H7 (cell line): ENCODE measurements around the gene GREB1. TPM values are rescaled to one million over a fixed set of nuclear protein-coding genes. Genes with fewer than 3 reads are reported as not detected.

Experiments
- DNase-seq: peaks from one replicate; pipeline ENCODE4 v3.0.0; 2012
- H3K27me3 ChIP-seq: 2 replicates; pipeline ENCODE4 v1.6.0; 2011; ENCODE audit warnings: mild to moderate bottlenecking, low read length; ENCODE audit not compliant: control insufficient read depth, insufficient read depth
- H3K36me3 ChIP-seq: replicated peaks from 2 replicates; pipeline ENCODE4 v1.5.1; 2011; ENCODE audit warnings: low read length; ENCODE audit not compliant: control insufficient read depth, insufficient read depth
- H3K4me3 ChIP-seq: 2 replicates; pipeline ENCODE4 v1.5.1; 2011; ENCODE audit warnings: low read depth, mild to moderate bottlenecking, control low read depth, low read length, moderate library complexity; ENCODE audit not compliant: insufficient read depth
- total RNA-seq: library from RNA; depleted of rRNA; stranded (reverse); fragments of >200 nt; shearing (Covaris generic); gene quantifications from 2 replicates; pipeline ENCODE4 v1.2.3, GENCODE V29; 2014; rRNA removed

Gene GREB1
- total RNA-seq, 1 experiment from 2014 or later = 17.3 TPM

- no peak overlapping the region for H3K4me3 ChIP-seq
These were observed 152.1 kb downstream of the GREB1 start for GRCh38 chr2:11685906-11686470.

GRCh38 chr2:11687736-11688135 is 153.9 kb downstream of the GREB1 start:
- Histone ChIP-seq H3K4me3 (no peak overlapping the region), H3K36me3 (no peaks in the 10 kb centered on the region), H3K27me3 (no peaks in the 10 kb centered on the region; the same call in 1 of the 2 replicates)
- no peak for DNase-seq

More at GRCh38 chr2:11685906-11686470, 152.1 kb downstream of the GREB1 start:
- DNase-seq = no peak
- no peaks in the 10 kb centered on the region for H3K36me3 ChIP-seq
- no peaks in the 10 kb centered on the region; the same call in 1 of the 2 replicates for H3K27me3 ChIP-seq

GRCh38 chr2:11688222-11689069 is 154.6 kb downstream of the GREB1 start:
- DNase-seq = peak; percentile 93
- peak overlapping the region; percentile 12; the same call in 1 of the 2 replicates for H3K4me3 ChIP-seq
- no peaks in the 10 kb centered on the region; the same call in 1 of the 2 replicates for H3K27me3 ChIP-seq
- H3K36me3 ChIP-seq = no peaks in the 10 kb centered on the region

- H3K36me3 ChIP-seq = no peaks in the 10 kb centered on the region
- no peak for DNase-seq
These were observed 157.3 kb downstream of the GREB1 start for GRCh38 chr2:11691076-11691660.

More at GRCh38 chr2:11691076-11691660, 157.3 kb downstream of the GREB1 start:
- Histone ChIP-seq H3K27me3 (no peaks in the 10 kb centered on the region), H3K4me3 (no peak overlapping the region)

Other genes starting within 250 kb of the GREB1 start
- 12.6 and 18.0 TPM in 2 replicates for gene ROCK2, start 189.4 kb upstream of the GREB1 start, total RNA-seq
- gene E2F6, start 67.9 kb upstream of the GREB1 start, total RNA-seq = 23.2 and 25.0 TPM in 2 replicates
- not detected in 2 replicates for gene NTSR2, start 136.2 kb downstream of the GREB1 start, total RNA-seq
- gene LPIN1, start 212.6 kb downstream of the GREB1 start, total RNA-seq = 11.5 and 15.0 TPM in 2 replicates